Central memory CD8-positive, alpha-beta T cell (primary cell): ENCODE results near the gene SLC29A3.

Experiments
- ATAC-seq: fragments of 150-1000 bp; cut with Tn5 transposase; replicated peaks from 2 replicates; pipeline ENCODE4 v1.10.0; 2022; ENCODE audit warnings: mild to moderate bottlenecking, moderate FRiP score, moderate number of reproducible peaks; ENCODE audit not compliant: poor library complexity, severe bottlenecking; ENCODE audit errors: extremely low read depth
- DNase-seq, 2 donors: peaks; one replicate each; pipeline ENCODE4 v3.0.0; 2021; ENCODE audit warnings: low spot score in 2 of 2
- H3K27ac Mint-ChIP-seq: one replicate; pipeline ENCODE4 v1.8.0; 2022; ENCODE audit warnings: low read depth, mild to moderate bottlenecking, moderate library complexity, mixed read lengths
- H3K27me3 Mint-ChIP-seq: one replicate; pipeline ENCODE4 v1.8.0; 2022; ENCODE audit warnings: mixed read lengths
- H3K36me3 Mint-ChIP-seq: one replicate; pipeline ENCODE4 v1.8.0; 2022; ENCODE audit warnings: mild to moderate bottlenecking, moderate library complexity, mixed read lengths; ENCODE audit not compliant: insufficient read depth
- H3K4me1 Mint-ChIP-seq: one replicate; pipeline ENCODE4 v1.8.0; 2022; ENCODE audit warnings: mixed read lengths
- H3K4me3 Mint-ChIP-seq: one replicate; pipeline ENCODE4 v1.8.0; 2022; ENCODE audit warnings: mild to moderate bottlenecking, moderate library complexity, mixed read lengths
- H3K9me3 Mint-ChIP-seq: one replicate; pipeline ENCODE4 v1.8.0; 2022; ENCODE audit warnings: mixed read lengths

Gene SLC29A3

DNA sequence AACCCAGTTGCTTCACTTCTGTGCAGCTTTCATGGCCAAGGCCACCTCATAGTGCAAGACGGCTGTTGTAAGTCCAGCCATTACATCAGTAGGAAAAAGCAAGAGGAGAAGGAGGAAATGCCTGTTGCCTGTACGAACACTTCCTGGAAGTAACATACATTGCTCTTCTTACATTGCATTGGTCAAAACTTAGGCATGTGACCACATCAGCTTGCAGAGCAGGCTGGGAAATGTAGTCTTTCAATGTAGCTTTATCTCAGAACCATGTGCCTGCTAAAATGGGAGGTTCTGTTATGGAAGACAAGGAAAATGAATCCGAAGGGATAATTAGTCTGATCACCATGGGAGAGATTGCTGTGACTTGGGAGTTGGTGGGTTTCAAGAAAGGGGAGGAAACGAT lies 4.3 kb downstream of the SLC29A3 start:
- H3K27me3 Mint-ChIP-seq, result no peaks in the 10 kb centered on the region
- H3K9me3 Mint-ChIP-seq, result no peaks in the 10 kb centered on the region
- no peak overlapping the region for H3K27ac Mint-ChIP-seq
- peaks cover 50% of the 10 kb centered on the region for H3K4me1 Mint-ChIP-seq
- no peak overlapping the region for H3K4me3 Mint-ChIP-seq
- ATAC-seq (no peak), DNase-seq (no peak)
- H3K36me3 Mint-ChIP-seq, result peaks cover 12% of the 10 kb centered on the region

- H3K4me1 Mint-ChIP-seq, result peaks cover 41% of the 10 kb centered on the region
- H3K9me3 Mint-ChIP-seq, result no peaks in the 10 kb centered on the region
- ATAC-seq, result no peak
- no peak for DNase-seq
- H3K36me3 Mint-ChIP-seq, result peaks cover 9% of the 10 kb centered on the region
- no peaks in the 10 kb centered on the region for H3K27me3 Mint-ChIP-seq
- no peak overlapping the region for H3K4me3 Mint-ChIP-seq
- no peak overlapping the region for H3K27ac Mint-ChIP-seq
These were observed 5.7 kb downstream of the SLC29A3 start for GRCh38 chr10:71324743-71325142.

GRCh38 chr10:71325267-71325666 lies 6.2 kb downstream of the SLC29A3 start:
- Mint-ChIP-seq H3K4me3 (no peak overlapping the region), H3K27me3 (no peaks in the 10 kb centered on the region), H3K4me1 (peaks cover 39% of the 10 kb centered on the region), H3K36me3 (peaks cover 9% of the 10 kb centered on the region), H3K9me3 (no peaks in the 10 kb centered on the region), H3K27ac (no peak overlapping the region)
- no peak for ATAC-seq
- DNase-seq, result no peak

- Mint-ChIP-seq H3K27me3 (no peaks in the 10 kb centered on the region), H3K4me1 (peaks cover 39% of the 10 kb centered on the region), H3K9me3 (no peaks in the 10 kb centered on the region), H3K4me3 (no peak overlapping the region), H3K36me3 (peaks cover 9% of the 10 kb centered on the region), H3K27ac (no peak overlapping the region)
- DNase-seq (no peak), ATAC-seq (no peak)
These were observed 7.4 kb downstream of the SLC29A3 start for GRCh38 chr10:71326464-71326881.

DNA sequence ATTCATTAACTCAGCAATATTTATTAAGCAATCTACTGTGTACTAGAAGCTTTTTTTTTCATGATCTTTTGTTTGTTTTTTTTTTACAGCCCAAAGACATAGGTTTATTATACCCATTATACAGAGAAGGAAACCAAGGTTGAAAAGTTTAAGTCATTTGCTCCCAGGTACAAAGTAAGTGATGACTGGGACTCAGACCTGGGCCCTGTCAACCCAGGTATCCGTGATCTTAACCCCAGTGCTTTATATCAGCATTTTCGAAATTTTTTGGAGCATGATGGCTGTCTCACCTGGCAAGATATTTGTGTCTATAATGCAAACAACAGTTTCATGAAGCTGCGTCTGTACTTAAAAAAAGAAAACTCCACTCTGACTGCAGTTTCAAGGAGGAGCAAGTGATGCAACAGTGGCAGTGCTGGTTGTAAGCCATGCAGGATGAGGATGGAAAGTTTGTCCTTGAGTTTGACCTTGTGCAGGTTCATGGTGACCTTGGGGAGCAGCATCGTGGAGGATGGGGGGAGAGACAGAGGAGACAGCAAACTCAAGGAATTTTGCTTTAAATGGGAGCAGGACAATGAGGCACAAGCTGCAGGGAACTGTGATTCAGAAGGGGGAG lies 11.8 kb downstream of the SLC29A3 start:
- Mint-ChIP-seq H3K27me3 (no peaks in the 10 kb centered on the region), H3K36me3 (peaks cover 10% of the 10 kb centered on the region), H3K4me1 (peaks cover 22% of the 10 kb centered on the region), H3K4me3 (no peak overlapping the region), H3K27ac (no peak overlapping the region), H3K9me3 (no peaks in the 10 kb centered on the region)
- ATAC-seq (no peak), DNase-seq (no peak)

- H3K27ac Mint-ChIP-seq, result no peak overlapping the region
- DNase-seq (no peak), ATAC-seq (no peak)
- peaks cover 12% of the 10 kb centered on the region for H3K36me3 Mint-ChIP-seq
- peaks cover 22% of the 10 kb centered on the region for H3K4me1 Mint-ChIP-seq
- no peak overlapping the region for H3K4me3 Mint-ChIP-seq
- no peaks in the 10 kb centered on the region for H3K27me3 Mint-ChIP-seq
- no peaks in the 10 kb centered on the region for H3K9me3 Mint-ChIP-seq
These were observed 12.7 kb downstream of the SLC29A3 start for GRCh38 chr10:71331736-71332135.

GRCh38 chr10:71332466-71332865 lies 13.4 kb downstream of the SLC29A3 start:
- no peak for DNase-seq
- no peak overlapping the region for H3K27ac Mint-ChIP-seq
- no peaks in the 10 kb centered on the region for H3K9me3 Mint-ChIP-seq
- no peak for ATAC-seq
- no peak overlapping the region for H3K4me3 Mint-ChIP-seq
- H3K27me3 Mint-ChIP-seq, result no peaks in the 10 kb centered on the region
- peaks cover 12% of the 10 kb centered on the region for H3K36me3 Mint-ChIP-seq
- H3K4me1 Mint-ChIP-seq, result peaks cover 22% of the 10 kb centered on the region

- ATAC-seq, result no peak
- no peak overlapping the region for H3K4me3 Mint-ChIP-seq
- H3K4me1 Mint-ChIP-seq, result peaks cover 16% of the 10 kb centered on the region
These were observed 14.2 kb downstream of the SLC29A3 start for GRCh38 chr10:71333129-71333887.

DNA sequence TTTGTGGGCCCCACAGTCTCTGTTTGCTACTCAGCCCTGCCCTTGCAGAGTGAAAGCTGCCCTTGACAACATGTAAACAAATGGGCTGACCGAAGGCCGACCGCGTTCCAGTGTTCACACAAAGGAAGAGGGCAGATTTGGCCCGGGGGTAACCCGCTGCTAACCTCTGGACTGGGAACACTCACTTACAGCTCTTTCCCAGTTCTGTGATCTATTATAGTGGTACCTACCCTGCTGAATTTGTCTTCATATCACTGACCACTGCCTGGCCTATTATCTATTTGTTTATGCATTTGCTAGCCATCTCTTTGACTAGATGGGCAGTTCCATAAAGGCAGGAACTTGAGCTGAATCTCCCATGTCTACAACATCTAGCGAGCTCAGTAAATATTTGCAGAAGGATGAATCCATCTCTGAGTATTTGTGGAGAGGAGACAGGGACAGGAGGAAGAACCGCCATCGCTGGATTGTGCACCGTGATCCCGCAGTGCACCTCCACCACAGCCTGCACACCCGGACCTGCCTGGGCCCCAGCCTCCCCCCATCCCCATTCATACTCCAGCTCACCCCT lies 15.2 kb downstream of the SLC29A3 start:
- Mint-ChIP-seq H3K36me3 (peaks cover 12% of the 10 kb centered on the region), H3K9me3 (no peaks in the 10 kb centered on the region), H3K4me1 (peaks cover 15% of the 10 kb centered on the region), H3K27me3 (no peaks in the 10 kb centered on the region), H3K4me3 (no peak overlapping the region), H3K27ac (no peak overlapping the region)
- DNase-seq, result no peak
- ATAC-seq, result no peak

More at GRCh38 chr10:71333129-71333887, 14.2 kb downstream of the SLC29A3 start:
- Mint-ChIP-seq H3K27me3 (no peaks in the 10 kb centered on the region), H3K9me3 (no peaks in the 10 kb centered on the region), H3K36me3 (peaks cover 12% of the 10 kb centered on the region), H3K27ac (no peak overlapping the region)
- no peak for DNase-seq

DNA sequence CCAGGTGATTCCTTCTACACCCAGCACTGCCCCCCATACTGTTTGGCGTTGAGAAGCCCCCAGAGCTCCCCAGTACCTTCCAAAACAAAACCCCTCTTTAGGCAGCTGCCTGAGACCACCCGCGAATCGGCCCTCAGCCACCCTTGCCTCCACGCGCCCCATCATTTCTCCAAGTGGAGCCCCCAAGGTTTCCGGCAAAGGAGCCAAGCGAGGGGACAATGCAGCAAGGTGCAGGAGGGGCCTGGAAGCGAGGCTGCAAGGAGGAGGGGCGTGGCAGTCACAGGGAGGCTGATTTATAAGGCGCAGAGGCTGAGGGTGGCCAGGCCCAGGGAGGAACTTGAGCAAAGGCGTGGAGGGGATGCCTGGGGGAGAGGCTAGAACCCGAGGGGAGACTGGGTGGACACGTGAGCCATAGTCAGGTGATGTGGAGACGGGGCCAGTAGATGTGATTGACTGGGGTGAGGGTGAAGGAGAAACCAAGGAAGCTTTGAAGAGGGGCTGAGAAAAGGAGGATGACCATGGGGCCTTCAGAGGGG lies 16.2 kb downstream of the SLC29A3 start:
- H3K4me1 Mint-ChIP-seq, result peaks cover 15% of the 10 kb centered on the region
- peak overlapping the region; percentile 49 for H3K27ac Mint-ChIP-seq

DNA sequence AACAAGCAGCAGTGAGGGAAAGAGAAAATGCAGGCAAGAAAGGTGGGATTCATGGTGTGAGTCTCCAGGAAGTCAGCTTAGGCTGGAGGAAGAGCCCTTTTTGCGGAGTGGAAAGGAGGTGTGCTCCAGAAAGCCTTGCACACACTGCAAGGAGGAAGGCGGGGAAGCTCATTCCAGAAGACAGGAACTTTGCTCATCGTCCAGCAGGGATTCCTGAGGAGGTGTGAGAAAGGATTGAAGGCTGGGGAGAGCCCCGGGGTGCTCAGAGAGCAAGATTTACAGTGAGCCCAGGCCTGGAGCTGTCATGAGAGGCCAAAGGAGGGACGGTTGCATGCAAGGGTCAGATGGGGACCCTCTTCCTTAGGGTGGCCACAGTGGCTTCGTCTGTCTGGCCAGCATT lies 17.6 kb downstream of the SLC29A3 start:
- H3K36me3 Mint-ChIP-seq, result peaks cover 12% of the 10 kb centered on the region
- no peak overlapping the region for H3K4me3 Mint-ChIP-seq
- no peaks in the 10 kb centered on the region for H3K27me3 Mint-ChIP-seq
- peaks cover 15% of the 10 kb centered on the region for H3K4me1 Mint-ChIP-seq
- H3K27ac Mint-ChIP-seq, result no peak overlapping the region
- no peaks in the 10 kb centered on the region for H3K9me3 Mint-ChIP-seq
- no peak for DNase-seq
- ATAC-seq, result no peak

More for the DNA sequence above, 16.2 kb downstream of the SLC29A3 start:
- Mint-ChIP-seq H3K27me3 (no peaks in the 10 kb centered on the region), H3K4me3 (no peak overlapping the region), H3K36me3 (peaks cover 12% of the 10 kb centered on the region), H3K9me3 (no peaks in the 10 kb centered on the region)
- DNase-seq, result no peak
- ATAC-seq, result no peak

GRCh38 chr10:71337219-71337701 lies 18.2 kb downstream of the SLC29A3 start:
- Mint-ChIP-seq H3K27ac (no peak overlapping the region), H3K4me3 (no peak overlapping the region), H3K4me1 (peaks cover 15% of the 10 kb centered on the region), H3K9me3 (no peaks in the 10 kb centered on the region), H3K27me3 (no peaks in the 10 kb centered on the region), H3K36me3 (peaks cover 13% of the 10 kb centered on the region)
- DNase-seq (no peak), ATAC-seq (no peak)
